NCI-H748 treated with DMSO at 0.1 percent for 48 hours (cell line): ENCODE results near the gene PARVB.

Experiments
- DNase-seq: peaks from one replicate; lab custom pipeline; 2025; lab: John Stamatoyannopoulos, UW

The PARVB gene

GRCh38 chr22:44200855-44201550 is 176.9 kb downstream of the PARVB start:
- DNase-seq = no peak

GRCh38 chr22:44201665-44202064 is 177.6 kb downstream of the PARVB start:
- DNase-seq = no peak

- no peak for DNase-seq
Measured at GRCh38 chr22:44202261-44202789, 178.2 kb downstream of the PARVB start.

- no peak for DNase-seq
Measured at GRCh38 chr22:44203203-44203602, 179.1 kb downstream of the PARVB start.

GRCh38 chr22:44204739-44205515 is 180.8 kb downstream of the PARVB start:
- no peak for DNase-seq

- no peak for DNase-seq
Measured at GRCh38 chr22:44205516-44206329, 181.6 kb downstream of the PARVB start.

GRCh38 chr22:44206330-44206645 is 182.2 kb downstream of the PARVB start:
- DNase-seq = no peak

- no peak for DNase-seq
Measured at GRCh38 chr22:44206696-44207095, 182.6 kb downstream of the PARVB start.

GRCh38 chr22:44207173-44207980 is 183.3 kb downstream of the PARVB start:
- DNase-seq = no peak

GRCh38 chr22:44207981-44208317 is 183.8 kb downstream of the PARVB start:
- DNase-seq = no peak

- no peak for DNase-seq
Measured at GRCh38 chr22:44209343-44209742, 185.2 kb downstream of the PARVB start.

GRCh38 chr22:44210722-44211121 is 186.6 kb downstream of the PARVB start:
- DNase-seq = no peak

- no peak for DNase-seq
Measured at GRCh38 chr22:44211256-44211945, 187.3 kb downstream of the PARVB start.

GRCh38 chr22:44211946-44212930 is 188.1 kb downstream of the PARVB start:
- DNase-seq = no peak

GRCh38 chr22:44212936-44213335 is 188.8 kb downstream of the PARVB start:
- no peak for DNase-seq

- no peak for DNase-seq
Measured at GRCh38 chr22:44213489-44214043, 189.5 kb downstream of the PARVB start.

GRCh38 chr22:44214187-44214586 is 190.1 kb downstream of the PARVB start:
- DNase-seq = no peak

- DNase-seq = no peak
Measured at GRCh38 chr22:44214764-44215163, 190.7 kb downstream of the PARVB start.

GRCh38 chr22:44215287-44215686 is 191.2 kb downstream of the PARVB start:
- no peak for DNase-seq

- DNase-seq = no peak
Measured at GRCh38 chr22:44217346-44217745, 193.2 kb downstream of the PARVB start.
